HT1080 (cell line): Measurements from ENCODE around the gene EVX1. TPM values are rescaled to one million over a fixed set of nuclear protein-coding genes. Genes with fewer than 3 reads are reported as not detected.
A peak's percentile ranks its signal among the peaks of the same experiment; 100 is the strongest.

Source experiments
- DNase-seq: peaks from one replicate; pipeline ENCODE4 v3.0.0-alpha.2; 2015; ENCODE audit warnings: low read depth
- total RNA-seq: library from RNA; depleted of rRNA; stranded (reverse); fragments of >200 nt; shearing (Covaris generic); gene quantifications from 2 replicates; pipeline ENCODE4 v1.2.3, GENCODE V29; 2014

Gene EVX1
- total RNA-seq, 1 experiment from 2014 or later = not detected

DNA sequence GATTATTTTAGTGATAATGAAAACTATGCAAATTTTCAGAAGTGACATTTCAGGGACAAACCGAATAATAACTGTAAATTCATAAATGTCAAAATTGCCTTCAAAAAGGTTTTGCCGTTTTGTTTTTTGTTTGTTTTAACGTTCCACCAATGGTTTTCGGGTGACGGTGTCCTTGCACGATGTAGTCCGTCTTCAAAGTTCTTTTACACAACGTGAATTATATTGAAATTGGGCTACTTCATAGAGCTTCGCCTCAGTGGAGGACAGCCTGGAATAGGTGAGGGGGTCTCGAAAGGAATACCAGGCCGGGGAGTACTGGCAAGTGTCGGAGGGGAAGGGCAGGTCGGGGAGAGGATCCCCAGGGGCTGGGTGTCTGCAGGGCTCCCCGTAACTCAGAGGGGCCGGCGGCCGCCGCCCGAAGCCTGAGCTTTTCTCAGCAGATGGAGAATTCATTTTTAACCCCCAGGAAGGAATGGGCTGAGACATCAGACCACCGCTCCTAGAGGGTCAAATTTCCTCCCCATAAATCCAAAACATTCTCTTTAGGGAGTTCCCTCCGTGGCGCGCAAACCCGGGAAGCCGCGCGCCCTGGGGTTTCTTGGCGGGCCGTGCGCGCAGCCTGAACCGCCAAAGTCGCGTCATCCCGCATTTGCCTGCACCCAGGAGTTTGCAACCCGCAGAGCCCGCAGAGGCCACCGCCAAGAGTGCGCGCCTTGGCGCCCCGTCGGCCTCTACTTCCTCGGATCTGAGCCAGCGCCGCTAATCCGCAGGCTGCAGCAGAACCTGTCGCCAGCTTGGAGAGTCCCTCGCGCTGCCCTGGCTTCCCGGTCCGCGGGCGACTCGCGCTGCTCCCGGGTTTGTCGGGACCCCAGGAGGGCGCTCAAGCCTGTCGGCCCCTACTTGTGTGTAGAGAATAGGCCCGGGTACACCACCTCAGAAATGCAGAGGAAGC, 17.3 kb upstream of the EVX1 start:
- DNase-seq = no peak

DNA sequence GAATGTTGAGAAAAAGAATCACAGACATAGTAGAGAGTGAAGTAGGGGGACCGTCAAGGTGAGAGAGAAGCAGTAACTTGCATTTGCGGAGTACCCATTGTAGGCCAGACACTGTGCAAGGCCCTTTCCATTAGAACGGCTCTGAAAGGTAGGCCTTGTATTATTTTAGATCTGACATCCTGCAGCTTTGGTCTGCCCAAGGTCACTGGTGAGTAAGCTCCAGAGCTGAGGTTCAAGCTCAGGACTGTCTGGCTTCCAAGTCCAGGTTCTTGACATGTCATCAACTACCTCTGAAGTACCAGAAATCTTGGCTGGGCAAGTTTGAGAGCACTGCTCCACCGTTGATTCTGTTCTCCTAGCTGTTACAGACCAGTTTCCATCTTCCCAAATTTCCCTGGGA, 13.2 kb upstream of the EVX1 start:
- DNase-seq = no peak

DNA sequence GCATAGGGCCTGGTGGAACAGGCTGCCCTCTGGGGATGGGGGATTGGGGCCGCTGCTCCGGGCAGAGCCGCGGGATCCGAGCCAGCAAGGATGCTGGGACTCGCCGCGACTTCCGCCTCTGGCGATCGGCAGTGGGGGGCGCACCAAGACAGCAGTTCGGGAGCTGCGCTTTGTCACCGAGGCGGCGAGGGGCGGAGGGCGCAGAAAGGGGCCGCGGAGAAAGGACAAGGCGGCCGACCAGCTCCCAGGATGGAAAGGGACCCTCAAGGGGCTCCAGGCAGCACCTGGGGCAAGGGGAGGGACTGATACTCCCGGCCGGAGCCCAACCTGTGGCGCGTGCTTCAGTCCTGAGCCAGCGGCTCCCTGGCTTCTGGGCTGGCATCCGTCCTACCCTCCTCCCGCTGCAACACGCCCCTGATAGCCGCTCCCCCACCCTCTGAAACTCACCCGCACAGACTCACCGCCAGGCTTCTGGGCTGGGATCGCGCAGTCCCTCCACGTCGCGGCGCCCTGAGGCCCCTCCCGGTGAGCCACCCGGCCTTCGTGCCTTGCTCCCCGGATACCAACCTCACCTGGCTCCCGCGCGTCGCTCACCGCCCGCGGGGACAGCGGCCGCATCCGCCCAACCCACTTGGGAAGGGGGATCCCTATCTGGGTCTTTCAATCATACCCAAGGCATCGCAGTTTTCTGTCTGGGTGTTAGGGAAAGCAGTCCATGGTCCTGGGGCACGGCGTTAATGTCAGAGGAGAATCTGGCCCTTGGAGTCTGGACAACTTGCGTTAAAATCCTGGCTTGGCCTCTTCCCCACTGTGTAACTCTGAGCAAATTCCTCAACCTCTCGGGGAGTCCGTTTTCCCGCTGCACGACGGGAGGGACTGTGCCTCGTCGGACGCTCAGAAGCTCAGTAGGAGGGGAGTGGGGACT, 7.0 kb upstream of the EVX1 start:
- peak; percentile 53 for DNase-seq

DNA sequence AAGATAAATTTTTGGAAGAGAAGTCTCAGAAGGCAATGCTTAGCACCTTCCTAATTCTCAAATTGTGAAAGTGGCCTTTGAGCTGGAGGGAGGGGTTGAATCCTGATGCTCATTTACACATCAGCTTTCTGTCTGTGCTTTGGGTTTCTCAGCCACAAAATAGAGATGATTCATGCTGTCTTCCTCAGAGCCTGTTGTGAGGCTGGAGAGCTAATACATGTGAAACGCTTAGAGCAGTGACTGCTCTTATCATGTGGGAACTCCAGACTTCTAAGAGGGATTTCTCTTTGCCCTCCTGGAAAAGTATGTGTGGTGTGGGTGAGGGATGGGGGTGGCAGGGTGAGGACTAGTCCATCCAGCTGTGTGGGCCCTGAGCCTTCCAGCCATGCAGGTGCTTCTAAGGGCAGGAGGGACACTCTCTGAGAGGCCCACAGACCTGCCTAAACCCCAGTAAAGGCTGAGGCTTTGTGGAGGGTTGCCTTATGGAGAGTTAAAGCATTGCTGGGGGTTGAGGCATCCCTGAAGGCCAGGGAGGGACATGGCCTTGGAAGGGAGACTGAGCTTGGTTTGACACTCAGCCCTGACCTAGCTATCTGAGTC, 4.8 kb upstream of the EVX1 start:
- DNase-seq = peak; percentile 86

DNA sequence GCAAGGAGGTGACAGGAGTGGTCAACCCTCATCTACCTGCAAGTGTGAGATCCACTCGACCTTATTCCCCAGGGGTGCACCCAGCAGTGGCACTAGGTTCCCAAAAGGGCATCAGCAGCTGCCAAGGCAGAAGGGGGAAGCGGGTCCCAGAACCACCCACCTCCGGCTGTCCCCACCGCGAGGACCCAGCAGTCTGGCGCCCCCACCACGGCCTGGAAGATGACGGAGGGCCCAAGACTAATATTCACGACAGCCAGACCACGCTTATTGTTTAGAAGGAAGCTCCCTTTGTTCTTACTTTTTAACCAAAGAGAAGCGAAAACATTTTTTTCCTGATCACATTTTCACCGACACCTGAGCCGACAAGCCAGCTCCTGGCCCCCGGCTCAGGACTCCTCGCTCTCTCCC, 3.6 kb upstream of the EVX1 start:
- no peak for DNase-seq

DNA sequence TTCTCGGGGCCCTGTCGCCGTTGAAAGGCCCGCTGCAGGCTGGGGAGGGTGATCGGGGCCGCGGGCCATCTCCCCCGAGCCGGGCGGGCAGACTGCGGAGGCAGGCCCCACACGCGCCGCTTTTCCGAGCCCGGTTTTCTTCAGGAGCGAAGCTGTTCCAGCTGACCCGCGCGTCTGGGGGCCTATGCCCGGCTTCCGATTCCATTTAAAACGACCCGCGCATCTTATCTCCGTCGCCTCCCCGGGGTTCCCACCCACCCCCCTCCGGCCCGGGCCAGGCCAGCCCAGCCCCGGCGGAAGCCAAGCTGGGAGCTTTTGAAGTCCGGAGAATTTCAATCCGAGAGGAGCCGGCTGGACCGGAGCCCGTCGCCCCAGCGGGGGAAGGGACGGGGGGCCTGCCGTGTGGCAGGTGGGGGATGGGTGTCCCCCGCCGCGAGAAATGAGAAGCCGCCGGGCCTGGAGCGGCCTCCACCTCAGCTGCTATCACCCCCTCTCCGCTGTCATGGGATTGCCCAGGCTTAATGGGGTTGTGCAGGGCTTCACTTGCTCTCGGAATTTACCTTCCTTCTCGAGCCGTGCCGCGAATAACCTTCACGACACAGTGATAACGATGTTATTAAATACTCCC, 3.1 kb upstream of the EVX1 start:
- DNase-seq = no peak

DNA sequence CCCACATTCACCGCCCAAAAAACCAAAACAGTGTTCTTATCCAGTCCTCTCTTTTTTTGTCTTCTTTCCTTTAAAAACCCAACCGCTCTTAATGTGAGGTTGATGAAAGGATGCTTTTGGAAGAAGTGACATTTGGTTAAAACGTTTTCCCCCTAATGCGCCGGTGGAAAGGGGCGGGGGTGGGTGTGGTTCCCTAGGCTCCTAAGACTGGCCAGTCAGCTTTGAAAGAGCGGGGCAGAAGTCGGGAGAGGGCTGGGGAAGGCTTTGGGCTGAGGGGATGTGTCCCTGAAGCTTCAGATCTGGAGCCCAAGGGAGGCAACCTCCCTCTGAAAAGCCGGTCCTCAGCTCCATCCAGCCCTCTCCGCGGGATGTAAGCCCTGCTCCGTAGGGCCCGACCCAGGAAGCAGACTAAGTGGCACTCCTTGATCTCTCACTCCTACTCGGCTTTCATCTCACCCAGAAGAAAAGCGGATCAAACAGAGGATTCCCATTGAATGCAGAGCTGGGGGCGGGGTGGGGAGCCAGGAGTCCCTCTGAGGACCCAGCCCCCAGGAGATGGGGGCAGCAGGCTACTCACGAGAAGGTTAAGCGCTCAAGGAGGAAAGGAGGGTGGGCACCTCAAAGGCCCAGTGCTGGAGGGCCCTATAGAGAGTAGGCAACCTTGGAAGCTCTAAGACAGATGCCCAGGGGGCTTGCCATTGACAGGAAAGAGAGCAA, 2.4 kb upstream of the EVX1 start:
- no peak for DNase-seq

DNA sequence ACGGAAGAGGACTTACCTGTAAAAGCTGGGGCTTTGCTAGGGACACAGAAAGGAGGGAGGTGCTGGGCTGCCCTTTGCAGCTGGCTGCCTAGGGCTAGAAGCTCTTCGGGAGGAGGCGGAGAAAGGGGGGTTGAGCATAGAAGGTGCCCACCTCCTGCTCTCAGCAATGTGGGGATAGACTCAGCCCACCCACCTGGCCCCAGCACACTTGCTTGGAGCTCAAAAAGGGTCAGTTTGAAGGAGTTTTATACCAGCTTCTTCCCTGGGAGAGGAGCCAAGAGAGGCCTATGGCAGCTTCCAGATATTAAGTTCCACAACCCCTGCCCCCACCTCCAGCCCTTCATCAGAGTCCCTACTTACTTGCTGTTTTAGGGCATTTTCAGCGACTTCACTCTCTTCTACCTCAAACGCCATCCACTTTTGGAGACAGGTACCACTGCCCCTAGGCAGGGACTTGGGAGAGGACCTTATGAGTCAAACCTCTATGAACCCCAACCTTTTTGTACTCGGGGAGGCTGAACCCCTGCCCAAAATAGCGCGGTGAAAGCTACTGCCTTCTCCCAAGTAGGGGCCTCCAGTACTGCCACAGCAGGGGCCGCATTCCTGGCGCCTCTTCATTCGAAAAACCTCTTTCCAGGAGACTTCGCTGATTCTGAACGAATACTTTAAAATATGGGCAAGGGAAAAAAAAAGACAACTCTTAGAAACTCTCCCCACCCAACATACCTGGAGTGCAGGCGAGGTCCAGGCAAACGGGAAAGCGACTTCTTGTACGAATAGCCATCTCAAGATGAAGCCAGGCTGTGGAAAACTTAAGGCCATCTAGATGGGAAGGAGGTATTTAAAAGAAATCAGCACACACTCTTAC, 1.2 kb upstream of the EVX1 start:
- DNase-seq = no peak

DNA sequence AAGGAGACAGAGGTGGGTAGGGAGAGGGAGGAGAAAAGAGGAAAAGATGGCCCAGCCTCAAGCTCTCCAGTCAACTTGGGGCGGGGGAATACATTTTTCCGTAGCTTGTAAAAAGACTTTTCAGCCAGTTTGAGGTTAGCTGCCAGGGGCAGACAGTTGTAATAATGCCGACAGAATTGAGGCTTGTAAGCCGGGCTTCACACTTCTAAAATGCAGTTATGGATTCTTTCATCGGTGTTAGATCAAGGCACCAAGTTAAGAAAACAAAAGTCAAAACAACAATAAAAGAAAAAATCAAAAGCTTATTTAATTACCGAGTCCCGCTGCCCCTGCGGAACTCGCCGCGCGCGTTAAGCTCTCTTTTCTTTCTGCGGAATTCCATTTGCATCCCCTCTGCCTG, 448 bp upstream of the EVX1 start:
- DNase-seq = no peak

DNA sequence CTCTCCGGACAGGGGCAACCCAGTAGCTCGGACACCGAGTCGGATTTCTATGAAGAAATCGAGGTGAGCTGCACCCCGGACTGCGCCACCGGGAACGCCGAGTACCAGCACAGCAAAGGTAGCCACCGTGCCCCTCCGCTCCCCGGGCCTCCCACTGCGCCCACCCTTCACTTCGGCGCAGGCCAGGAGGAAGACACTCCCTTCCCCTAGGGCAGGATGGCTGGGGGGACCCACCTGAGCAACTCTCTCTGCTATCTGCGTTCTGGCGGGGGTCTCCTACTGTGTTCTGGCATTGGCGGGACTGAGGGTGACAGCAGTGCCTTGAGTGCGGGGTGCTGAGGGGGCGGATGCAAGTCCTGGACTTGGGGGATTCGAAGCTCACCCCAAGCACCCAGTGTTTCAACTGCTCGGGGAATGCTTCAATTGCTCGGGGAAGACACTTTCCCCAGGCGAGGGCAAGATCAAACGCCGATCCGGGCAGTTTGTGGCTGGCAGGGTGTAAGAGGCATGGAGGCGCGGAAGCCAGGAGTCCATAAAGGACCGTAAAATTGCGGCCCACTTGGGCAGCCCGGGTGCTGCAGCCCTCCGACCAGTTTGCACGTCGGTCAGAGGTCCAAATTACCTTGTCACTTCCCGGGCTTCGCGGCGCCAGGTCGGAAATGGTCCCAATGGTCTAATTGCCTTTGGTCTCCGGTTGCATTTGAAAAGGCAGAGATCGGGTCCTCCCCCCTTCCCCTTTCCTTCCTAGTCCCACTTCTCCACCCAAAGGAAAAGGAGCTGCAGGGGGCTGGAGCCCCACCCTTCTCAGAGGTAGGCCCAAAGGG, 950 bp downstream of the EVX1 start:
- no peak for DNase-seq

DNA sequence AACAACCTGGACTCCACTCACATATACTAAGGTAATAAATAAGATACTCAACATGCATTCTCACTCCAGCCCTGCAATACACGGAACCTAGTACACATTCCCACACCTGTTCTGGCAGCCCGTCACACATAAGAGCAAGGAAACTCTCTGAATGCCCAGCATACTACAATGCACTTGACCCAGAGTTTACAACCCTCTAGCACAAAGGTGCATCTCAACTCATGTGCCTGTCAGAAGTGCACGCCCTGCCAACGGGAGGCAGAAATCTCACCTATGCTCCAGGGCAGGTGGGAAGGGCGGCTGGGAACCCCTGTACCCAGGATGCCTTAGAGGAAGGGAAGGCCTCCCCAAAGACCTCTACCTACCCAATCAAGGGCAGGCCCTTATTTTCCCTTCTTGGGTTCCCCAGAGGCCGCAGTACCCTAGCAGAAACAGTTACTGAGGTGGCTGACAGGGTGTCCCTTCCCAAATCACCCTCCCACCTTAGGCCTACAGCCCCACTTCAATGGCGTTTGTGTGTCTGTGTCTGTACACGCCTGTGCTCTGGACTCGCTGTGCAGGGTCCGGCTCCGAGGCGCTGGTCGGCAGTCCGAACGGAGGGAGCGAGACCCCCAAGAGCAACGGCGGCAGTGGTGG, 2.0 kb downstream of the EVX1 start:
- DNase-seq = no peak

DNA sequence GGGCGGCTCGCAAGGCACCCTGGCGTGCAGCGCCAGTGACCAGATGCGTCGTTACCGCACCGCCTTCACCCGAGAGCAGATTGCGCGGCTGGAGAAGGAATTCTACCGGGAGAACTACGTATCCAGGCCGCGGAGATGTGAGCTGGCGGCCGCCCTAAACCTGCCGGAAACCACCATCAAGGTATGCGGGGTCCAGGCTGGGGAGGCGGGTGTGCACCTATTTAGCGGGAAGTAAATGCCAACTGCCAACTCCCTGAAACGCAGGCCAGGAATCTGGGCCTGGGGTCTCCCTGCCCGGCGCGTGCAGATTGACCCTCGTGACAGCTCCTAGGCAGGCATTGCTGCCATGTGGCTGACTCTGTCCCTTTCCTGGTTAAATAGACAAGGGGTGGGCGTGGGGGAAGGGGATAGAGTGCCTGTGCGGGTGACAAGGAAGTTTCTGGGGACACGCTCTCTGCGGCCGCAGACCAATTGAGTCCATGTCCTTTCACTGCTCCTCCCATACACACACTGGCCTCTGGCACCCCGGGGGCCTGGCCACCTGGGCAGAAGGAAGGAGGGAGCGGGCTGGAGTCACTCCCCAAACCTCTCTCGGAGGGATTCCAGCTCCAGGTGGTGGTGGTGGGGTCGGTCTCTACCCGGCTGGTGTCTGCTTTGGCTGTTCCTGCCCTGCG, 2.7 kb downstream of the EVX1 start:
- no peak for DNase-seq

DNA sequence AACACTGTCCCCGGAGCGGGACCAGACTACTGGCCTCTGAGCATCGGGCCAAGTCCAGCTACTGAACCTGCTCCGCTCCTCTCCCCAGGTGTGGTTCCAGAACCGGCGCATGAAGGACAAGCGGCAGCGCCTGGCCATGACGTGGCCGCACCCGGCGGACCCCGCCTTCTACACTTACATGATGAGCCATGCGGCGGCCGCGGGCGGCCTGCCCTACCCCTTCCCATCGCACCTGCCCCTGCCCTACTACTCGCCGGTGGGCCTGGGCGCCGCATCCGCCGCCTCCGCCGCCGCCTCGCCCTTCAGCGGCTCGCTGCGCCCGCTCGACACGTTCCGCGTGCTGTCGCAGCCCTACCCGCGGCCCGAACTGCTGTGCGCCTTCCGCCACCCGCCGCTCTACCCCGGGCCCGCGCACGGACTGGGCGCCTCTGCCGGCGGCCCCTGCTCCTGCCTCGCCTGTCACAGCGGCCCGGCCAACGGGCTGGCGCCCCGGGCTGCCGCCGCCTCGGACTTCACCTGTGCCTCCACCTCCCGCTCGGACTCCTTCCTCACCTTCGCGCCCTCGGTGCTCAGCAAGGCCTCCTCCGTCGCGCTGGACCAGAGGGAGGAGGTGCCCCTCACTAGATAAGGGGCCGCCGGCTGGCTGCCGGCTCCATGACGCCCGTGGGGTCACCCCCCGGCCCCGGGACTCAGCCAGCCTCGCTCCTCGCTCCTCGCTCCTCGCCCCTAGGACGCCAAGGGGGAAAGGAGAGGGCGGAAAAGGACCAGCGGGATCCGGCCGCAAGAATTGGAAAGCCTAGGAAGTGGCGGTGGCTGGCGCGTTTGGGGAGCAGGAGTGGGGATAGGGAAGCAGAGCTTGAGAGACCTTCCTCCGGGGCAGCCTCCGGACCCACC, 3.4 kb downstream of the EVX1 start:
- DNase-seq = no peak

DNA sequence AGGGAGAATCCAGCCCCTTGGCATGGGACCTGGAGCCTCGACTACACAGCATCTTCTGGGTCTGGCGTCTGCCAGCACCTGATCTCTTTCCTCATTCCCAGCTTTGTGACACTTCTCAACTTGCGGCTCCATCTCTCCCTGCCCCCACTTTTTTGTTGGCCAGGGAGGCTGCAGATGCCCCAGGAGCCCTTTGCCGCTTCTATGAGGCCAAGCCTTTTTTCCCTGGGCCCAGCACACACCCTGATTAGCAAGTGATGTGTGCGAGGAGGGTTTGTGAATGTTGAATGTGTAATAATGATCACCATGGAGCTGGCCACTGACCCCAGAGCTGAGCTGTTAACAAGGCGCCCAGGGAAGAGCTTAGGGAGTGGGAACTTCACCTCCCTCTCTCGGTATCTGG, 4.4 kb downstream of the EVX1 start:
- DNase-seq = no peak

DNA sequence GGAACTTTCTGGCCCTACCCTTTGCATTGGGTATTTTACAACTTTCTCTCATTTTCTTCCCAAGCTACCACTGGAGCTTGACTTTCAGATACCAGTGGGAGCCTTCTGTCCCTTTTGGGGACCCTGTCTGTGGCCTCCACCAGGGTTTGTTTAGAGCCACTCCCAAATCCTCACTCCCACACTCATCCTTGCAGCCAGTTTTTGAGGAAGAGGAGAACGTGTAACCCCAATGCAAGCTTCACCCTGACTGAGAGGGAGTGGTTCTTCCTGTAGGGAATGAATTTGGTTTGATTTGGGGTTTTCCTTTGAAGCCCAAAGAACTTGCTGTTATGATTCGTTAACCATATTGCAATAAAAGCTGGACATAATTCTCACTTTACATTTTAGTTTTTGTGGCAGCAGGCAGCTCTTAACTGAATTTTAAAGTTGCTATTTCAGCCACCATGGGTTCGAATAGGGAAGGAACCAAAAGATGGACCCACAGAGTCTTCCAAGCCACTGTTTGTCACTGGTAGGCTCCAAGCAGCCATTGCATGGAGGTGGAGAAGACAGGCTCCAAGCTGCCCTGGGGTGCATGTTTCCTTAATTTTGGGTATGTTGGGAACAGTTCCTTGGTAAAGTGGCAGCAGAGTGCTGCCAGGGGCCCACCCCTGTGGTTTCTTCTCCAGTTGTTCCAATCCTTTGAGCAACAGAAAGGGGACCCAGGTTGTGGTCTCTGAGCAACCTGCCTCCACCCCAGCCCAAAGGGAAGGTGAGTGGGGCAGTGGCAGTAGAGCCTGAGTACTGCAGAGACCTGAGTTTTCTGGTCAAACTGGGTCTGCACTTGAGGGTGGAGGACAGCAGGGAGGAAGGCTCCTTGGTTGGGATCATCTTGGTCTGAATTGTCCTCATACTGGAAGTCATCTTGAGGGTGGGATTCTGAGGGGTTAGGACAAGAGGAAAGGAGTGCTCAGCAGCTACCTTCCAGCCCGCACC, 5.1 kb downstream of the EVX1 start:
- DNase-seq = no peak

DNA sequence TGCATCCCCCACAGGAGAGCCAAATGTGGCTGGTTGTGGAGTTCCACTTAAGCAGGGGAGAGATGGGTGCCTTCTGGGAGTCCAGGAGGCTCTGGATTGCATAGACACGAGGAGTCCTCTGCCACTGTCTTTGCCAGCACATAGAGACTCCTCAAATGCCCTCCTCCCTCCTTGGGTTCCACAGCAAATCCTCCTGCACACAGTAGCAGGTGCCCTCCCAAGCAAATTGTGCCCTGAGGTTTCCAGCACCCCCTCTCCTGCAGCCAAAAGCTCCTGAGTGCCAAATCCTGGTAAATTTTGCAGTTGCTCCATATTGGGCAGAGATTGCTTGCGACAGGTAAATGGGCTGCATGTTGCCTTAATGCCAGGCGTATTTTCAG, 5.8 kb downstream of the EVX1 start:
- DNase-seq = no peak
